ENCODE measurements around the gene GNB3.

GNB3 gene

DNA sequence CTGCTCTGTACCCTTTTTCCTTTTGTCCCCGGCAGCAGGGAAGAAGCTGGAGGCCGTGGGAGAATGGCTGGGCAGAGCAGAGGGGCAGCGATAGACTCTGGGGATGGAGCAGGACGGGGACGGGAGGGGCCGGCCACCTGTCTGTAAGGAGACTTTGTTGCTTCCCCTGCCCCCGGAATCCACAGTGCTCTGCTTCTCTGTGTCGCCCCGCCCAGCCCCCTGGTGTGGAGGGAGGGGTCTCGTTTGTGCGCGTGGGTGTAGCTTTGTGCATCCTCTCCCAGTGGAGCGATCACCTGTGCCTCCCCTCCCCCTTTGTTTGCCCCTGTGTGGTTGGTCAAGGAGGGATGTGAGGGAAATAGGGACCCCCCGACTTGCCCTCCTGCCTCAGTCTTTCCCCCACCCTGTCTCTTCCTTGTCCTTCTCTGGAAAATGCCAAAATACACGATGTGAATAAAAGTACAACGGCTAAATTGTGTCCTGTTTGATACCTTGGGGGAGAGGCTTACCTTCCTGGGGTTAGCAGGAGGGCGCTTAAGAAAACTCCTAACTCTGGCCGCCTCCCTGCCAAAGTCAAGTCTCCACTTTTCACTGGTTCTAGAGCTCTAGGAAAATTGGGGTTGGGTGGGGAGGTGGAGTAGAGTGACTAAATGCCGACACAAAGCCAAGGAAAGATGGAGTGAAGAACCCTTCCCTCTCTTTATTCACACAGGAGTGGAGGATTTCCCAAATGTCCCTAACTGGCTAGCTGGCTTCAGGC is 25.6 kb downstream of the GNB3 start (continued):
- TF ChIP-seq PPARA (CRISPR knock-in tag; IDR thresholded peaks at IDR 0.05; ENCODE audit: borderline replicate concordance) (no peak), ISL1 (CRISPR knock-in tag; IDR thresholded peaks at IDR 0.05) (no peak)

DNA sequence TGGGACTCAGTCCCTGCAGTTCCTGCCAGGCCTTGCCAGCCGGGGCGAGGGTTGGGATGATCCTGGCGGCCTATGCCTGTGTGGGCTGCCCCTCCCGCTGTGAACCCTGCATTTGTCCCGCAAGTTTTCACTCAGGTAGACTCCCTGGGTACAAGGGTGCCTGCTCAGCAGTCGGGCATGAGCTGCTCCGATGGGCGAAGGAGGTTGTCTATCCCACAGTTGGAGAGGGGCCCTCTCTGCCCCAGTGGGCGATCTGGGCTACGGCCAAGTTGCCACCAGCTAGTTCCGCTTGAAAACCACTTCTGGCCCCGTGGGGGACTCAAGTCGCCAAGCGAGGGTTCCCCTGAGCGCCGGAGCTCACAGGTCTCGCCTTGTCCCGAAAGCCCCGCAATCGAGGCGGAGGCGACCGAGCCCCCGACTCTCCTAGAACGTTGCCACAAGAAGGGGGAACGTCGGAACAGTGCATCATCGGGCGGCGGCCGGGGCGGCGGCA is 26.2 kb downstream of the GNB3 start:
- TF ChIP-seq, protein P1, sequence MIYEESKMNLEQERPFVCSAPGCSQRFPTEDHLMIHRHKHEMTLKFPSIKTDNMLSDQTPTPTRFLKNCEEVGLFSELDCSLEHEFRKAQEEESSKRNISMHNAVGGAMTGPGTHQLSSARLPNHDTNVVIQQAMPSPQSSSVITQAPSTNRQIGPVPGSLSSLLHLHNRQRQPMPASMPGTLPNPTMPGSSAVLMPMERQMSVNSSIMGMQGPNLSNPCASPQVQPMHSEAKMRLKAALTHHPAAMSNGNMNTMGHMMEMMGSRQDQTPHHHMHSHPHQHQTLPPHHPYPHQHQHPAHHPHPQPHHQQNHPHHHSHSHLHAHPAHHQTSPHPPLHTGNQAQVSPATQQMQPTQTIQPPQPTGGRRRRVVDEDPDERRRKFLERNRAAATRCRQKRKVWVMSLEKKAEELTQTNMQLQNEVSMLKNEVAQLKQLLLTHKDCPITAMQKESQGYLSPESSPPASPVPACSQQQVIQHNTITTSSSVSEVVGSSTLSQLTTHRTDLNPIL (CRISPR knock-in tag; IDR thresholded peaks at IDR 0.05; ENCODE audit: low read depth) = no peak
- TF ChIP-seq ZNF70 (CRISPR knock-in tag; IDR thresholded peaks at IDR 0.05) = no peak
- TF ChIP-seq CSDC2 (CRISPR knock-in tag; IDR thresholded peaks at IDR 0.05) = no peak
- TF ChIP-seq ISL1 (CRISPR knock-in tag; IDR thresholded peaks at IDR 0.05) = no peak
- TF ChIP-seq GLIS3 (CRISPR knock-in tag; IDR thresholded peaks at IDR 0.05) = no peak
- TF ChIP-seq OSR1 (CRISPR knock-in tag; IDR thresholded peaks at IDR 0.05) = no peak
- TF ChIP-seq, protein P2, sequence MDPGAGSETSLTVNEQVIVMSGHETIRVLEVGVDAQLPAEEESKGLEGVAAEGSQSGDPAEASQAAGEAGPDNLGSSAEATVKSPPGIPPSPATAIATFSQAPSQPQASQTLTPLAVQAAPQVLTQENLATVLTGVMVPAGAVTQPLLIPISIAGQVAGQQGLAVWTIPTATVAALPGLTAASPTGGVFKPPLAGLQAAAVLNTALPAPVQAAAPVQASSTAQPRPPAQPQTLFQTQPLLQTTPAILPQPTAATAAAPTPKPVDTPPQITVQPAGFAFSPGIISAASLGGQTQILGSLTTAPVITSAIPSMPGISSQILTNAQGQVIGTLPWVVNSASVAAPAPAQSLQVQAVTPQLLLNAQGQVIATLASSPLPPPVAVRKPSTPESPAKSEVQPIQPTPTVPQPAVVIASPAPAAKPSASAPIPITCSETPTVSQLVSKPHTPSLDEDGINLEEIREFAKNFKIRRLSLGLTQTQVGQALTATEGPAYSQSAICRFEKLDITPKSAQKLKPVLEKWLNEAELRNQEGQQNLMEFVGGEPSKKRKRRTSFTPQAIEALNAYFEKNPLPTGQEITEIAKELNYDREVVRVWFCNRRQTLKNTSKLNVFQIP (CRISPR knock-in tag; IDR thresholded peaks at IDR 0.05; ENCODE audit: borderline replicate concordance, low read depth) = no peak
- no peak for TF ChIP-seq ZC3H10 (CRISPR knock-in tag; IDR thresholded peaks at IDR 0.05)
- peak; percentile 8 for ATAC-seq

DNA sequence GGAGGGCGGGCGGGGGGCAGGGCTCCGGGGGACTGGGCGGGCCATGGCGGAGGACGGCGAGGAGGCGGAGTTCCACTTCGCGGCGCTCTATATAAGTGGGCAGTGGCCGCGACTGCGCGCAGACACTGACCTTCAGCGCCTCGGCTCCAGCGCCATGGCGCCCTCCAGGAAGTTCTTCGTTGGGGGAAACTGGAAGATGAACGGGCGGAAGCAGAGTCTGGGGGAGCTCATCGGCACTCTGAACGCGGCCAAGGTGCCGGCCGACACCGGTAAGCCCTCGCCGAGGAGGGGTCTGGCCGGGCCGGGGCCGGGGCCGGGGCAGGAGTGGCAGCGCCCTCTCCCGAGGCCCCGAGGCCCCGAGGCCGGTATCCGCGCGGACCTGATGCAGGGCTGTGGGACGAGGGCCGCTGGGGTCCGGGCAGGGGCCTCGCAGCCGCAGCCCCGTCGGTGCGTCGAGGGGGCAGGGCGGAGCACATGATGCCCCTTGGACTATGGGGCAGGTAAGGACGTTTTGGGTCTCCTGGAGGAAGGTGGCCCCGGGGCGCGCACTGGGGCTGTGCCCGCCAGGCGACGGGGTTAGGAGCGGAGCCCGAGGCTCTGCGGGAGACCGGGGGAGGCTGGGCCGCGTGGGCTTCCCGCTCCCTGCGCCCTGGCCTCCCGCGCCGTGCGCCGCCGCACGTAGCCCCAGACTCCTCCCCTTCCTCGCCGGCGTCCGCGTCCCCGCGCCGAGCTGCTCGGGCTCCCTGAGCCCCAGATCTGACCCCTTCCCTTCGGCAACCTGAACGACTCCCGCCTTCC is 26.9 kb downstream of the GNB3 start, which contains the start of gene TPI1:
Gene TPI1, plus strand, starts transcription at position 119 of the 798 bp plus-strand sequence. Its CDS starts 36 bp downstream, at position 155.
- TF ChIP-seq TOX (CRISPR knock-in tag; IDR thresholded peaks at IDR 0.05; ENCODE audit: borderline replicate concordance) = no peak
- TF ChIP-seq ISL1 (CRISPR knock-in tag; IDR thresholded peaks at IDR 0.05) = no peak
- TF ChIP-seq, protein P3, sequence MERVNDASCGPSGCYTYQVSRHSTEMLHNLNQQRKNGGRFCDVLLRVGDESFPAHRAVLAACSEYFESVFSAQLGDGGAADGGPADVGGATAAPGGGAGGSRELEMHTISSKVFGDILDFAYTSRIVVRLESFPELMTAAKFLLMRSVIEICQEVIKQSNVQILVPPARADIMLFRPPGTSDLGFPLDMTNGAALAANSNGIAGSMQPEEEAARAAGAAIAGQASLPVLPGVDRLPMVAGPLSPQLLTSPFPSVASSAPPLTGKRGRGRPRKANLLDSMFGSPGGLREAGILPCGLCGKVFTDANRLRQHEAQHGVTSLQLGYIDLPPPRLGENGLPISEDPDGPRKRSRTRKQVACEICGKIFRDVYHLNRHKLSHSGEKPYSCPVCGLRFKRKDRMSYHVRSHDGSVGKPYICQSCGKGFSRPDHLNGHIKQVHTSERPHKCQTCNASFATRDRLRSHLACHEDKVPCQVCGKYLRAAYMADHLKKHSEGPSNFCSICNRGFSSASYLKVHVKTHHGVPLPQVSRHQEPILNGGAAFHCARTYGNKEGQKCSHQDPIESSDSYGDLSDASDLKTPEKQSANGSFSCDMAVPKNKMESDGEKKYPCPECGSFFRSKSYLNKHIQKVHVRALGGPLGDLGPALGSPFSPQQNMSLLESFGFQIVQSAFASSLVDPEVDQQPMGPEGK (CRISPR knock-in tag; IDR thresholded peaks at IDR 0.05; ENCODE audit: borderline replicate concordance) = no peak
- TF ChIP-seq CSDC2 (CRISPR knock-in tag; IDR thresholded peaks at IDR 0.05) = no peak
- no peak for TF ChIP-seq ZC3H10 (CRISPR knock-in tag; IDR thresholded peaks at IDR 0.05)
- no peak for TF ChIP-seq PPARA (CRISPR knock-in tag; IDR thresholded peaks at IDR 0.05; ENCODE audit: borderline replicate concordance)
- TF ChIP-seq RARB (CRISPR knock-in tag; IDR thresholded peaks at IDR 0.05) = no peak
- TF ChIP-seq ESRRG (CRISPR knock-in tag; IDR thresholded peaks at IDR 0.05) = no peak
- no peak for TF ChIP-seq ARNTL (CRISPR knock-in tag; IDR thresholded peaks at IDR 0.05; ENCODE audit: borderline replicate concordance, low read depth)
- TF ChIP-seq BACH2 (CRISPR knock-in tag; IDR thresholded peaks at IDR 0.05; ENCODE audit: borderline replicate concordance) = no peak
- TF ChIP-seq, protein P4, sequence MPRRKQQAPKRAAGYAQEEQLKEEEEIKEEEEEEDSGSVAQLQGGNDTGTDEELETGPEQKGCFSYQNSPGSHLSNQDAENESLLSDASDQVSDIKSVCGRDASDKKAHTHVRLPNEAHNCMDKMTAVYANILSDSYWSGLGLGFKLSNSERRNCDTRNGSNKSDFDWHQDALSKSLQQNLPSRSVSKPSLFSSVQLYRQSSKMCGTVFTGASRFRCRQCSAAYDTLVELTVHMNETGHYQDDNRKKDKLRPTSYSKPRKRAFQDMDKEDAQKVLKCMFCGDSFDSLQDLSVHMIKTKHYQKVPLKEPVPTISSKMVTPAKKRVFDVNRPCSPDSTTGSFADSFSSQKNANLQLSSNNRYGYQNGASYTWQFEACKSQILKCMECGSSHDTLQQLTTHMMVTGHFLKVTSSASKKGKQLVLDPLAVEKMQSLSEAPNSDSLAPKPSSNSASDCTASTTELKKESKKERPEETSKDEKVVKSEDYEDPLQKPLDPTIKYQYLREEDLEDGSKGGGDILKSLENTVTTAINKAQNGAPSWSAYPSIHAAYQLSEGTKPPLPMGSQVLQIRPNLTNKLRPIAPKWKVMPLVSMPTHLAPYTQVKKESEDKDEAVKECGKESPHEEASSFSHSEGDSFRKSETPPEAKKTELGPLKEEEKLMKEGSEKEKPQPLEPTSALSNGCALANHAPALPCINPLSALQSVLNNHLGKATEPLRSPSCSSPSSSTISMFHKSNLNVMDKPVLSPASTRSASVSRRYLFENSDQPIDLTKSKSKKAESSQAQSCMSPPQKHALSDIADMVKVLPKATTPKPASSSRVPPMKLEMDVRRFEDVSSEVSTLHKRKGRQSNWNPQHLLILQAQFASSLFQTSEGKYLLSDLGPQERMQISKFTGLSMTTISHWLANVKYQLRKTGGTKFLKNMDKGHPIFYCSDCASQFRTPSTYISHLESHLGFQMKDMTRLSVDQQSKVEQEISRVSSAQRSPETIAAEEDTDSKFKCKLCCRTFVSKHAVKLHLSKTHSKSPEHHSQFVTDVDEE (CRISPR knock-in tag; IDR thresholded peaks at IDR 0.05) = no peak
- peak; percentile 79 for ATAC-seq

DNA sequence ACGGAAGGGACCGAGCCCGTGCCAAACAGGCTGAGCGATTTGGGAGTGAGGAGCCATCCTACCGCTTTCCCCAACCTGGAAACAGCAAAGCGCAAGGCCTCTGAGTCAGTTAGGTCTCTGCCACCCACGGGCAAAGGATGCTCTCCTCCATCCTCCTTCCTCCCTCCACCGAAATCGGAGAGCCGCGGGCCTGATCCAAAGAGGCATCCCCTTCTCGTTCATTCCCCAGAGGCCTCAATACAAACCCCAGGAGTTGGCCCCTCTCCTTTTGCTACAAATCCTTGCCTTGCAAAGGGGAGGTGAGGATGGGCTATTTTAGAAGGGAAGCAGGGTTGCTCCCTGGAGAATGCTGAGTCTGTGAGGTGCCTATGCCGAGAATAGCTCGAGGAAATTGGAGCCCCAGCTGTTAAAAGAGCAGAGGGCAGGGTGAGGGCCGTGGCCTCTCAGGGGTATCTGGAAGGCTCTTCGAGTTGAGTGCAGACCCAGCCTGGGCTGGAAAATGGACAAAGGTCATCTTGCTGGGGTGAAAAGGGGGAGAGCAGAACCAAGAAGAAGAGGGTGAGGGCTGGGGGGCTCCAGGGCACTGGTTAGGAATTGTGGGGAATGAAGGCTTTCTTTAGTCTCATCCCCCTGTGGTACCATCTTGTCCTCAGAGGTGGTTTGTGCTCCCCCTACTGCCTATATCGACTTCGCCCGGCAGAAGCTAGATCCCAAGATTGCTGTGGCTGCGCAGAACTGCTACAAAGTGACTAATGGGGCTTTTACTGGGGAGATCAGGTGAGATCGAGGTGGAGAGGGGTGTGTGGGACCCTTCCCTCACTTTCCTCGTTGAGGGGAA is 27.7 kb downstream of the GNB3 start:
- ATAC-seq = peak; percentile 2
- no peak for TF ChIP-seq TOX (CRISPR knock-in tag; IDR thresholded peaks at IDR 0.05; ENCODE audit: borderline replicate concordance)

All from SK-N-SH treated with all-trans-retinoic acid at 6 μM for 48 hours (cell line).